Stimulated activated CD4-positive, alpha-beta T cell treated with anti-CD3 and anti-CD28 coated beads, Interleukin-12 subunit alpha, Interleukin-12 subunit beta, amount 100 ng/mL, for 48 hours (primary cell): Measurements from ENCODE around the gene LIX1L.

Experiments used
- DNase-seq, 3 donors: peaks; one replicate each; pipeline ENCODE4 v3.0.0-alpha.2; 2020; ENCODE audit warnings: low read depth in 2 of 3, low spot score in 1 of 3

Gene LIX1L

DNA sequence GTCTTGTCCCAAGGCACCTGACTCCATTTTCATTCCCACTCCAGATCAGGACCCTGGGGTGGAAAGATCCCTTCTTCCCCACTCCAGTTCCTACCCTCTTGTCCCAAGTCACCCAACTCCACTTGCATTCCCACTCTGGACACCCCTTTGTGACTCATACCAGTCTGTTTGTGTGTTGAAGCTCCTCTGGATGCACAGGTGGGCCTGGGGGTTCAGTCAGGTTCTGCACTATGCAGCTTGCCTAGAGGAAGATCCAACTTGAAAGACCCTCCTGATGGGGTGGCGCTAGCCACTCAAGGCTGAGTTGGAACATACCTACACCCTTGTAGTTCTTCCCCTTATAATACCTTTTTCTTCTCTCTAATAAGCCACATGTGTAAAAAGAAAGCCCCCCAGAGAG is 62.3 kb downstream of the LIX1L start:
- DNase-seq: no peak

DNA sequence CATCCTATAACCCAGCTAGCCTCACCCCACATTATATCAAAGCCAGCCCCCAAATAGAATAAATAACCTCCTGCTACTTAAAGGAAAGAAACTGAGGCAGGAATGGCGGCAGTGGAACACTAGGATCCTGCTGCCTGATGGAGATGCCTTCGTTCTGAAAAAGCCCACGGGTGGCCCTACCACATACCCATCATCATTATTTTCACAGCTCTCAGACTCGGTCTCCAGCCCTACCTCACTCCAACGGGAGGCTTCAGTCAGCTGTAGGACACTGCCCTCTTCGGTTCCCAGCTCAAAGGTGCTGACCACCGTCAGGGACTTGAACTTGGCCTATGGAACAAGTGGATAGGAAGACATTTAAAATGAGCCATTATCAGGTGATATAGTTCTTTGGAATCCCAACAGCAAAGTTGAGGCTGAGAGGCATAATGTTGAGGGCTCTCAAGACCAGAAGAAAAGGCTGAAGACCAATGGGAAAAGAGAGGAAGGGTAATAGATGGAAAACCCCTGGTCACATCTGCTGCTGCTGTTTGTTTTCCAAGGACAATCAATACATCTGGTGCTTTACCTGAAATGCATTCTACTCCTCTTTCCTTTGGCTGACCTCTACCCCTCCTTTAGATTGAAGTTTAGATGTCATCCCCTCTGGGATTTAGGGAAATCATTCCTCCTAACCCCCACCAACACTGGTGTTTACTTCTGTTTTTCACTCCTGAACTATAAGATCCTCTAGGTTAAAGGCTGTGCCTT is 64.3 kb downstream of the LIX1L start:
- DNase-seq: no peak

DNA sequence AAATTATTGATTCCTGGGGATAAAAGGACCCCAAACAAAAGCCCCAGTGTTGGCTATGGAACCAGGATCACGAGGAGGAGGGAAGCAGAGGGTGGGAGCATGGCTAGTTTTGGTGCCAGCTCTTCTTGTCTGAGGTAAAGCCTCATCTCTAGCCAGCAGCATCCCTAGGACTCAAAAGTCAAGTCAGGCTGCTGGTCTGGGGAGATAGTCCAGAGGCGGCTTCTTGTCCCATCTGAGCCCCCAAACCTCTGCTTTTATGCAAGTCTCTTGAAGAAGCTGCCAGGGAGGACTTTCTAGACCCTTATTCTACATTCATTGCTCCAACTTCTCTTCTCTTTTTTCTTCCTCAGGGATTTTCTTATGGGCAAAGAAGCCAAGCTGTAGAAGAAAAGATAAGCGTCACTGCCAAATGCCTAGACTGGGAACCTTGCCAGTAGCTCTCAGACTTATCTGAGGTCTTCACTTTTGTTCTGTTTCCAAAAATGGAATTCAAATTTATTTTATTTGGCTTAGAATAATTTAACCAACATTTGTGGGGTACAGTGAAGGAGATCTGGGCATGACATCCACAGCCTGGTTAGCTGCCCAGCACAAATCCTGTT is 65.2 kb downstream of the LIX1L start:
- DNase-seq: no peak

DNA sequence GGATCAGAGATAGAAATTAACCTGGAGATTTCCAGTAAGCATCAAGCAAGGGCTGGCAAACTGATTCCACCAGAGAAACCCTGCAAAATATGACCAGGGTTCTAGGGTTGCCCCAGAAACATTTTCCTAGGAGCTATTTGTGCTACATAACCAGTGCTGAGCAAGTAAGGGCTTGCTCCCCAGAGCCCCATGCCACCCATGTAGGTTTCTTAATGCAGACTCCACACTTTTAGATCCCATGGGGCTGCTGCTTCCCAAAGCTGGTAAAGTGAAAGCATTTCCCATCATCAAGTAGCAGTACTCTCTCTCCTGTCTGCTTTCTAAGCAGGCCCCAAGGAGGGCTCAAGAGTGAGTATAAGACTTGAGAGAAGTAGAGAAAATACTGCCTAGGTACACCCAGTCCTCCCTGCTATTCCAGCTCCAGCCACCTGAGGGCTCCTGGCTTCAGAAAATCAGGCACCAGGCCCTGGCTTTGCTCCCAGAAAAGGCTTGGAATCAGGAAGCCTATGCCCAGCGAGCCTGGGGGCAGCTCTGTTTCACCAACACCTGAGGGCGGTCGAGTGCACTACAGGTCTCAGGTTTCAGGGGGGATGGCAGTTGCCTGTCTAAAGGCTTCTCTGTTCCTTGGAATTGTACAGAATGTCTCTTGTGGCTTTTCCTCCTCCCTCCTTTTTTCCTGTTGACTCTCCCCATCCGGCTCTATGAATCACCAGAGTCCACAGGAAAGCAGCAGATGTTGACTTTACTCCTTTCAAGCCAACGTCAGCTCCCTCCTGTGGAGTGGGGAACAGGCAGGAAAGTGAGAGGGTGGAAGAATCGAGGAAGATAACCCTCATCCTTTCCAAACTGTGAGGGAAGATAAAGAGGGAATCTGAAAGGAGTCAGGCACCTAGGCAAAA is 66.0 kb downstream of the LIX1L start:
- peak; percentile 29 to 46 (median 45) for DNase-seq

DNA sequence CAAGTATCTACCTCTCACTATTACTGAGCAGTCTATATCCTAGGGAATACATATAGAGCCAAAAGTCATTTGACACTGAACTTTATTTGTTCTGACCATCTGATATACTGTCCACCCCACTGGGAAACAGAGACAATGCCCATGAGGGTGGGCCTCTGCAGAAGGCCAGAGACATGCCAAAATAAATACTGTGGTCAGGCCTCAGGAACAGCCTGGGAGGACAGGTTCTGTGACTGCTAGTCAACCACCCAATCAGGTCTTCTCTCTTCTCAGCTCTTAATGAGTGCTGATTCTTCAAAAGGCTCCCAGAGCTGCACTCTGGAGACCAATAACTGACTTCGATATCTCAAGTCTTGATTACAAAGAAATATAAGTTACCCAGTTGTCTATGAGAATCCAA is 66.7 kb downstream of the LIX1L start:
- DNase-seq: no peak

DNA sequence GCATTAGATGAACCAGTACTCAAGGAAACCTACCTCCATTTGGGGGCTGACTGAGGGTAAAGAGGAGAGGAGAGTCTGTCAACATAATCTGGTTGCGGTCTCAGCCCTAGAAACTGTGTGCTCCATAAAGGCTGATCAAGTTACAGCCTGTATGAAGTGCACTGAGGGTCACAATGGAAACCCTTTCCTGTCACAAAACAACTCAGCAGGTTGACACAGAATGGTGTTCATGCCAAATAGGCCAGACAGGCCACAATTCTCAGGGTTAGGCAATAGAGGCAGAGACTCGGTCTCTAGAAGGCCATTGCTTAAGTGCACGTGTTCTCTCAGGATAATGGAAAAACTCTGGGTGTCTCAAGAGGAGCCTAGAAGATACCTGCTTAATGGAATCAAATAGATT is 68.1 kb downstream of the LIX1L start:
- DNase-seq: no peak

DNA sequence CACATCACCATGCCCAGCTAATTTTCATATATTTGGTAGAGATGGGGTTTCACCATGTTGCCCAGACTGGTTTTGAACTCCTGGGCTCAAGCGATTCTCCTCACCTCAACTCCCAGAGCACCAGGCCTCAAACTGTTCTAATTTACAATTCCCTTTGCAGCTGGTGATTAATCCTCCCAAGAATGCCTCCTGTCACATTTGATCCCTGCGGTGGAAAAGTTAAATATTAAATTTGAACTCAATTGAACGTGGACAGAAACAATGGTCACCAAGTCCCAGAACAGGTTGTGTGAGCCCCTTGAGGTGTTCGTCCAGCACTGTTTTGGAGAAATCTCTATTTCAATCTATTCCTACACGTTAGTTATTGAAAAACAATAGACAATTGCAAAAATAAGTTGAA is 70.2 kb downstream of the LIX1L start:
- no peak for DNase-seq

DNA sequence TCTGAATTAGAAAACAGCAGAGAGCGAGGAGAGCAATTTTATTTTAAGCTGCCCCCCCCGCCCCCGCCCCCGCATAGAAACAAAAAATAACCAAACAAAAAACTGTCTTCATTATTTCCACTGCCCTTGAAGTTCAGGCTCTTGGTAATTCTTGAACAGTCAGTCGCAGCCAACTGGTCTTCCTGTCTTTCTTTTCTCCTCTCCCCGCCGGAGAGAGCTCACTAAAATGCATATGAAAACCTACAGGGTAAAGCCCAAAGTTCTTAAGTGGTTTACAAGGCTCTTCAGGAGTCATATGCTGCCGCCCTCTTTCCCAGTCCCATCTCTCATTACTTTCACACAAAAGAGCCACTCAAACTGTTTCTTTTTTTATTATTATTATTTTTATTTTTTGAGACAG is 71.0 kb downstream of the LIX1L start:
- no peak for DNase-seq

DNA sequence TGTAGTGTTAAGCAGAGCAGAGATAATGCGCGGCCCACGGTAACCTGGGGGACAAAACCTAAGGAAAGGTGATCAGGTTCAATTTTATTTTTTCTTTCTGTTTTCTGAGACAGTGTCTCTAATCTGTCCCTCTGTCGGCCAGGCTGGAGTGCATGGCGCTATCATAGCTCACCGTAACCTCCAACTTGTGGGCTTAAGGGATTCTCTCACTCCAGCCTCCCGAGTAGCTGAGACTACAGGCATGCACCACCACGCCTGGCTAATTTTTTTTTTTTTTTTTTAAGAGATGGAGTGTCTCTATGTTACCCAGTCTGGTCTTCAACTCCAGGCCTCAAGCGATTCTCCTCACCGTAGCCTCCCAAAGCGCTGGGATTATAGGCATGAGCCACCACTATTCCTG is 71.4 kb downstream of the LIX1L start:
- no peak for DNase-seq

DNA sequence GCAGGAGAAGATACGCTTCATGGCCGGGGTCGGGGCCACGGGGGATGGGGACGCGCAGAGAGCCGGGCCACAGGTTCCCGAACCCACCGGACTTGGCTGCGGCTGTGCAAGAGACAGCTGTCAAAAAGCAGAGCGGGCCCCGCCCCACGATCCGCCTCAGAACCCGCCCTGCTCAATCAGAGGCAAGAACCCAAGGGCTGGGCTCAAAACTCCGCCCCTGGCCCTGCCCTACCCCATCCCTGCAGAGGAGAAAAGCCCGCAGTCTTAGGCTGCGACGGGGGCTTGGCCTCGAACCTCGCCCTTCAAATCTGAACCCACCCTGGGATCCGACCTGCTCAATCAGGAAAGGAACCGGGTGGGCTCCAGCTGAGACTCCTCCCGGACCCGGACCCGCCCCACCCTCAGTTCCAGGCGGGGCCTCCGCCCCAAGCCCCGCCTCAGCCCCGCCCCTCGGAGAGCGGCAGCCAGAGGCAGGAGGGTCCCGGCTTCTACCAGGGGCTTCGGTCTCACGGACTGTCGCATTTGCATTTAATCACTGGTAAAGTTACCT is 72.0 kb downstream of the LIX1L start, which contains the start of gene ANKRD35:
Gene ANKRD35, minus strand, starts transcription at position 129 of the 550 bp plus-strand sequence. Its CDS starts 108 bp downstream, at position 21.
- peak; percentile 73 to 87 (median 82) for DNase-seq

DNA sequence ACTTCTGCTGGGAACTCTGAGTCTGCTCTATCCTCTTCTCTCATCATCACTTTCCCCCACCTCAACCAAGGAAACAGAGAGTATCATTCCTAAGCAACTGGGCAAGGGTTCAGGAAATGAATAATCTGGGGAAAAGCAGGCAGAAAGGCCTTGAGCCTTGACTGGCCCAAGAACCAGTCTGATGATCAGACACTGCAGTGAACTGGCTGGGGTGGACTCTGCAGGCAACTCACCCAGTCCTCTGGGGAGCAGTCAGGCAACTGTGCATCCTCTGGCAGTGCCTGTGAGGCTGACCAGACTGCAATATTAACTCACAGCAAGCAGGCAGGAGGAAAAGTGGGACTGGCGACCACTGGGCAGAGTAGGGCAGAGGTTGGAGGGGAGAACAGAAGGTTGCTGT is 73.1 kb downstream of the LIX1L start:
- no peak for DNase-seq
